ENCODE data around the gene MORC2. TPM values are rescaled to one million over a fixed set of nuclear protein-coding genes. Genes with fewer than 3 reads are reported as not detected.

MORC2 gene
- total and polyA plus RNA-seq, 2 donors (not counting 1 experiment from before 2014, with no cell fraction given), result 10.1 to 23.1 TPM

- Histone ChIP-seq H3K4me3 (replicated peaks in 1 of 4; ENCODE audit: control extremely low read depth in 1 of 4, insufficient read depth in 1 of 4, low read depth in 3 of 4, low read length in 4 of 4) (no peak overlapping the region), H3K27me3 (ENCODE audit: control insufficient read depth, insufficient read depth, low read length) (no peaks in the 10 kb centered on the region), H4K20me1 (ENCODE audit: control insufficient read depth, extremely low read depth, insufficient read depth, low read length) (no peaks in the 10 kb centered on the region), H3K4me2 (ENCODE audit: extremely low read depth, insufficient read depth, low read length) (no peak overlapping the region), H3K9me3 (ENCODE audit: control insufficient read depth, insufficient read depth, low read depth, low read length) (no peaks in the 10 kb centered on the region), H3K27ac (ENCODE audit: insufficient read depth, low read length) (no peak overlapping the region), H3K79me2 (ENCODE audit: control insufficient read depth, insufficient read depth, low read length) (no peaks in the 10 kb centered on the region), H3K36me3 (ENCODE audit: control insufficient read depth, insufficient read depth, low read length) (no peaks in the 10 kb centered on the region), H2AFZ (ENCODE audit: low read length) (no peak overlapping the region), H3K4me1 (ENCODE audit: control insufficient read depth, extremely low read depth, insufficient read depth, low read length) (no peaks in the 10 kb centered on the region), H3K9ac (ENCODE audit: insufficient read depth, low read length) (no peak overlapping the region)
- no peak for DNase-seq (ENCODE audit: low read depth in 2 of 2)
- TF ChIP-seq CTCF (conservative IDR thresholded peaks at IDR 0.05 in 1 of 2, IDR thresholded peaks at IDR 0.05 in 1 of 2; ENCODE audit: low read depth in 1 of 2, low read length in 2 of 2) (no peak), EZH2 (IDR thresholded peaks at IDR 0.05; ENCODE audit: low read length, missing control alignments) (no peak)
Measured at GRCh38 chr22:30903876-30904460, 64.6 kb downstream of the MORC2 start.

DNA sequence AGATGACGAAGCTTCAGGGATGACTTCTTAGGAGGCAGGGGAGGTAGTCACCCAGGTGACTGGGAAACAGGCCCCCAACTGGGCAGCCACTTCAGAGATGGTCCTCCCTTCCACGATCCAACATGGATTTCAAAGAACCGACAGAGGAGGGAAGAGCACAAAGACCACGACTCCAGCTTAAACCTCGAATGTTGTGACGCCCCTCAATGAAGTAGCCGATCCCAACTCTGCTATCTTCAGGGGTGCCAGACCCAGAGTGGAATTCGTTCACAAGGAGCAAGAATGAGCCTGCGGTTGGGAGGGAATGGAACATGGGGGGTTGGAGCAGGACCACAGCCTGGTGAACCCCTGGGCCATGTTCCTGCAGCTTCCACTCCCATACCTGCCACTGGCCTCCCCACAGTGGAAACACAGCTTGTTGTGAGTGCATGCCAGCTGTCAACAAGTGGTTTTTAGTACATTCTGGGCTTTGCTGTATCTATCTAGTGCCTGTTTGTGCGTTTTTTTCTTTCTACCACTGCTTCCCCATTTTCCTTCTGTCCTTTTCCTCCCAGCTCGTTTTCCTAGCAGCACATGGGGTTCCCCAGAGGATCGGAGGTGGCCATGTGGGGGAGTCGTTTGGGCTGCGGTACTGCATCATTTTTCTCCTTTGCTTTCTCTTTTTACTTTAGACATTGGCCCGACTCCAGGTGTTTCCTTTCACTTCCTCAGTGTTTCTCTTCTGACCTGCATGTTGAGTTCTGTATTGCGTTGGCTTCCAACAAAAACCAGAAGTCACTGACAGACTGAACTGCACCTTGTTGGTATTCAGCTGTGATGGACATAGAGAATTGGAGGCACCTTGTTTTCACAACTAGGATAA lies 65.8 kb downstream of the MORC2 start:
- Histone ChIP-seq H2AFZ (ENCODE audit: low read length) (no peak overlapping the region), H3K4me3 (replicated peaks in 1 of 4; ENCODE audit: control extremely low read depth in 1 of 4, insufficient read depth in 1 of 4, low read depth in 3 of 4, low read length in 4 of 4) (no peak overlapping the region), H3K27ac (ENCODE audit: insufficient read depth, low read length) (no peak overlapping the region), H3K27me3 (ENCODE audit: control insufficient read depth, insufficient read depth, low read length) (no peaks in the 10 kb centered on the region), H4K20me1 (ENCODE audit: control insufficient read depth, extremely low read depth, insufficient read depth, low read length) (no peaks in the 10 kb centered on the region), H3K9ac (ENCODE audit: insufficient read depth, low read length) (no peak overlapping the region), H3K79me2 (ENCODE audit: control insufficient read depth, insufficient read depth, low read length) (no peaks in the 10 kb centered on the region), H3K9me3 (ENCODE audit: control insufficient read depth, insufficient read depth, low read depth, low read length) (no peaks in the 10 kb centered on the region), H3K4me2 (ENCODE audit: extremely low read depth, insufficient read depth, low read length) (no peak overlapping the region), H3K36me3 (ENCODE audit: control insufficient read depth, insufficient read depth, low read length) (no peaks in the 10 kb centered on the region), H3K4me1 (ENCODE audit: control insufficient read depth, extremely low read depth, insufficient read depth, low read length) (no peaks in the 10 kb centered on the region)
- TF ChIP-seq EZH2 (IDR thresholded peaks at IDR 0.05; ENCODE audit: low read length, missing control alignments) (no peak), CTCF (conservative IDR thresholded peaks at IDR 0.05 in 1 of 2, IDR thresholded peaks at IDR 0.05 in 1 of 2; ENCODE audit: low read depth in 1 of 2, low read length in 2 of 2) (no peak)
- DNase-seq (ENCODE audit: low read depth in 2 of 2), result no peak

GRCh38 chr22:30894371-30894740 lies 74.2 kb downstream of the MORC2 start:
- no peak for DNase-seq (ENCODE audit: low read depth in 2 of 2)
- H3K4me3 ChIP-seq (replicated peaks in 1 of 4; ENCODE audit: control extremely low read depth in 1 of 4, insufficient read depth in 1 of 4, low read depth in 3 of 4, low read length in 4 of 4), result no peak overlapping the region
- no peak overlapping the region for H3K27ac ChIP-seq (ENCODE audit: insufficient read depth, low read length)
- H2AFZ ChIP-seq (ENCODE audit: low read length), result no peak overlapping the region
- H4K20me1 ChIP-seq (ENCODE audit: control insufficient read depth, extremely low read depth, insufficient read depth, low read length), result no peaks in the 10 kb centered on the region
- H3K27me3 ChIP-seq (ENCODE audit: control insufficient read depth, insufficient read depth, low read length), result no peaks in the 10 kb centered on the region
- no peak for TF ChIP-seq EZH2 (IDR thresholded peaks at IDR 0.05; ENCODE audit: low read length, missing control alignments)
- TF ChIP-seq CTCF (conservative IDR thresholded peaks at IDR 0.05 in 1 of 2, IDR thresholded peaks at IDR 0.05 in 1 of 2; ENCODE audit: low read depth in 1 of 2, low read length in 2 of 2), result no peak
- H3K9ac ChIP-seq (ENCODE audit: insufficient read depth, low read length), result no peak overlapping the region
- H3K4me2 ChIP-seq (ENCODE audit: extremely low read depth, insufficient read depth, low read length), result no peak overlapping the region
- H3K36me3 ChIP-seq (ENCODE audit: control insufficient read depth, insufficient read depth, low read length), result no peaks in the 10 kb centered on the region
- no peaks in the 10 kb centered on the region for H3K9me3 ChIP-seq (ENCODE audit: control insufficient read depth, insufficient read depth, low read depth, low read length)
- no peaks in the 10 kb centered on the region for H3K4me1 ChIP-seq (ENCODE audit: control insufficient read depth, extremely low read depth, insufficient read depth, low read length)
- H3K79me2 ChIP-seq (ENCODE audit: control insufficient read depth, insufficient read depth, low read length), result no peaks in the 10 kb centered on the region
